Neural cell (in vitro differentiated cells): ENCODE results near the gene MALRD1. TPM values are rescaled to one million over a fixed set of nuclear protein-coding genes. Genes with fewer than 3 reads are reported as not detected.

ENCODE experiments used
- H2AFZ ChIP-seq: fragments of 200-600, 300-800 bp; sonication (generic), shearing (Covaris generic); 2 replicates; pipeline ENCODE4 v1.6.0; 2014; ENCODE audit warnings: low read depth, mild to moderate bottlenecking, antibody characterized with exemption, low read length, moderate library complexity
- H3F3A ChIP-seq: fragments of 200-600 bp; shearing (Covaris generic); 2 replicates; pipeline ENCODE4 v1.6.1; 2016; ENCODE audit warnings: mild to moderate bottlenecking, moderate library complexity, mixed read lengths, antibody characterized with exemption, low read length; ENCODE audit not compliant: insufficient read depth, poor library complexity, severe bottlenecking
- H3K27ac ChIP-seq: fragments of 200-600, 300-800 bp; sonication (generic), shearing (Covaris generic); 2 replicates; pipeline ENCODE4 v1.5.1; 2014; ENCODE audit warnings: mild to moderate bottlenecking, low read length, moderate library complexity
- H3K27me3 ChIP-seq: fragments of 300-800, 200-600 bp; sonication (generic), shearing (Covaris generic); 2 replicates; pipeline ENCODE4 v1.6.0; 2014; ENCODE audit warnings: mild to moderate bottlenecking, low read depth, low read length, moderate library complexity; ENCODE audit not compliant: insufficient read depth
- H3K36me3 ChIP-seq: fragments of 300-800, 200-600 bp; sonication (generic), shearing (Covaris generic); 2 replicates; pipeline ENCODE4 v1.5.1; 2014; ENCODE audit warnings: mild to moderate bottlenecking, antibody characterized with exemption, low read length, moderate library complexity; ENCODE audit not compliant: insufficient read depth
- H3K4me2 ChIP-seq: fragments of 300-800, 200-600 bp; sonication (generic), shearing (Covaris generic); 2 replicates; pipeline ENCODE4 v1.6.0; 2014; ENCODE audit warnings: mild to moderate bottlenecking, low read length
- H3K4me3 ChIP-seq: fragments of 300-800, 200-600 bp; sonication (generic), shearing (Covaris generic); 2 replicates; pipeline ENCODE4 v1.5.1; 2014; ENCODE audit warnings: mild to moderate bottlenecking, low read length, moderate library complexity
- H3K79me2 ChIP-seq: fragments of 200-600 bp; shearing (Covaris generic); replicated peaks from 2 replicates; pipeline ENCODE4 v1.6.0; 2014; ENCODE audit warnings: mild to moderate bottlenecking, low read length, moderate library complexity; ENCODE audit not compliant: insufficient read depth
- H3K9ac ChIP-seq: fragments of 300-800, 200-600 bp; sonication (generic), shearing (Covaris generic); 2 replicates; pipeline ENCODE4 v1.6.1; 2016; ENCODE audit warnings: mild to moderate bottlenecking, low read length, mixed read lengths
- H3K9me2 ChIP-seq: fragments of 200-600 bp; shearing (Covaris generic); 2 replicates; pipeline ENCODE4 v1.6.1; 2016; ENCODE audit warnings: mild to moderate bottlenecking, low read length, mixed read lengths; ENCODE audit not compliant: insufficient read depth
- H3K9me3 ChIP-seq: fragments of 200-600, 300-800 bp; sonication (generic), shearing (Covaris generic); 2 replicates; pipeline ENCODE4 v1.6.1; 2016; ENCODE audit warnings: mild to moderate bottlenecking, mixed run types, low read length, moderate library complexity, mixed read lengths
- H4K20me1 ChIP-seq: fragments of 200-600 bp; shearing (Covaris generic); 2 replicates; pipeline ENCODE4 v1.6.1; 2016; ENCODE audit warnings: mild to moderate bottlenecking, mixed run types; ENCODE audit not compliant: insufficient read depth
- CTCF ChIP-seq: fragments of 450-650 bp; IDR thresholded peaks from 2 replicates; pipeline ENCODE4 v1.5.1; 2014; ENCODE audit warnings: antibody characterized with exemption, mild to moderate bottlenecking, moderate library complexity; ENCODE audit not compliant: poor library complexity, severe bottlenecking
- EP300 ChIP-seq: fragments of 450-650 bp; conservative IDR thresholded peaks from 2 replicates; pipeline ENCODE4 v1.6.1; 2014; ENCODE audit warnings: antibody characterized with exemption, mild to moderate bottlenecking, moderate library complexity; ENCODE audit not compliant: poor library complexity, severe bottlenecking
- EZH2 ChIP-seq: fragments of 200-600, 300-800 bp; shearing (Covaris generic), sonication (generic); IDR thresholded peaks from 2 replicates; pipeline ENCODE4 v1.6.1; 2014; ENCODE audit warnings: antibody characterized with exemption, low read length, borderline replicate concordance, mild to moderate bottlenecking; ENCODE audit not compliant: insufficient read depth, poor library complexity, severe bottlenecking
- MXI1 ChIP-seq: fragments of 450-650 bp; conservative IDR thresholded peaks from 2 replicates; pipeline ENCODE4 v1.6.1; 2014; ENCODE audit warnings: antibody characterized with exemption, mild to moderate bottlenecking; ENCODE audit not compliant: poor library complexity, severe bottlenecking
- POLR2AphosphoS5 ChIP-seq: IDR thresholded peaks from 2 replicates; pipeline ENCODE4 v1.6.1; 2012
- RAD21 ChIP-seq: fragments of 450-650 bp; conservative IDR thresholded peaks from 2 replicates; pipeline ENCODE4 v1.6.1; 2014; ENCODE audit warnings: antibody characterized with exemption, mild to moderate bottlenecking, moderate library complexity
- REST ChIP-seq: IDR thresholded peaks from 2 replicates; pipeline ENCODE4 v1.6.1; 2012; ENCODE audit warnings: borderline replicate concordance
- SMC3 ChIP-seq: fragments of 450-650 bp; conservative IDR thresholded peaks from 2 replicates; pipeline ENCODE4 v1.6.1; 2014; ENCODE audit warnings: antibody characterized with exemption, mild to moderate bottlenecking, moderate library complexity; ENCODE audit not compliant: poor library complexity
- TAF1 ChIP-seq: IDR thresholded peaks from 2 replicates; pipeline ENCODE4 v1.6.1; 2012; ENCODE audit warnings: low read depth
- polyA plus RNA-seq: library from polyadenylated mRNA; depleted of rRNA; stranded (reverse); fragments of >200 nt; gene quantifications from 2 replicates; pipeline ENCODE4 v1.2.3, GENCODE V29; 2014

Gene MALRD1
- polyA plus RNA-seq, 1 donor from 2014 or later, result 0.21 TPM

GRCh38 chr10:19708031-19708430 is 659.4 kb downstream of the MALRD1 start:
- TF ChIP-seq TAF1, result no peak
- TF ChIP-seq RAD21, result no peak
- TF ChIP-seq EZH2, result no peak
- no peak for TF ChIP-seq REST
- TF ChIP-seq SMC3, result no peak
- TF ChIP-seq EP300, result no peak
- no peak for TF ChIP-seq POLR2AphosphoS5
- no peak for TF ChIP-seq MXI1
- no peak for TF ChIP-seq CTCF
- H3F3A ChIP-seq, result no peaks in the 10 kb centered on the region
- H3K79me2 ChIP-seq, result no peaks in the 10 kb centered on the region
- no peak overlapping the region for H3K9ac ChIP-seq
- H3K4me3 ChIP-seq, result no peak overlapping the region
- no peak overlapping the region for H3K4me2 ChIP-seq
- H3K9me3 ChIP-seq, result no peaks in the 10 kb centered on the region
- H3K27me3 ChIP-seq, result no peaks in the 10 kb centered on the region
- H2AFZ ChIP-seq, result no peak overlapping the region
- H3K27ac ChIP-seq, result no peak overlapping the region
- H3K9me2 ChIP-seq, result no peaks in the 10 kb centered on the region
- H3K36me3 ChIP-seq, result no peaks in the 10 kb centered on the region
- no peaks in the 10 kb centered on the region for H4K20me1 ChIP-seq

- TF ChIP-seq REST (no peak), POLR2AphosphoS5 (peak; percentile 68), EP300 (peak; percentile 71)
- H3K4me2 ChIP-seq, result no peak overlapping the region
- H3K9me2 ChIP-seq, result no peaks in the 10 kb centered on the region
These were observed 662.0 kb downstream of the MALRD1 start for GRCh38 chr10:19710600-19710999.

More at GRCh38 chr10:19710600-19710999, 662.0 kb downstream of the MALRD1 start:
- Histone ChIP-seq H3K36me3 (no peaks in the 10 kb centered on the region), H3K4me3 (no peak overlapping the region), H3K79me2 (no peaks in the 10 kb centered on the region), H3K9ac (no peak overlapping the region), H3K27ac (no peak overlapping the region), H3F3A (no peaks in the 10 kb centered on the region), H2AFZ (no peak overlapping the region), H4K20me1 (no peaks in the 10 kb centered on the region), H3K27me3 (no peaks in the 10 kb centered on the region), H3K9me3 (no peaks in the 10 kb centered on the region)
